Prostate gland (tissue), 2 donors: ENCODE results near the gene KCTD1. TPM values are rescaled to one million over a fixed set of nuclear protein-coding genes. Genes with fewer than 3 reads are reported as not detected.

Experiments
- DNase-seq: peaks from one replicate; pipeline ENCODE4 v3.0.0-alpha.2; 2019; ENCODE audit warnings: low spot score
- H3K27ac ChIP-seq, 2 donors: fragments of 200-600 bp; sonication (generic); 2 replicates each; pipeline ENCODE4 v1.5.1; 2017 to 2019
- H3K27me3 ChIP-seq: fragments of 200-600 bp; sonication (generic); replicated peaks from 2 replicates; pipeline ENCODE4 v1.5.1; 2019; ENCODE audit not compliant: insufficient read depth
- H3K36me3 ChIP-seq, 2 donors: fragments of 200-600 bp; sonication (generic); 1 replicate in 1 of 2; 2 replicates in 1 of 2; pipeline versions ENCODE4 v1.5.1 to v1.8.1; 2017 to 2019
- H3K4me1 ChIP-seq: fragments of 200-600 bp; sonication (generic); replicated peaks from 2 replicates; pipeline ENCODE4 v1.5.1; 2019
- H3K4me3 ChIP-seq, 2 donors: fragments of 200-600 bp; sonication (generic); 2 replicates each; pipeline ENCODE4 v1.5.1; 2017 to 2019
- H3K9me3 ChIP-seq: fragments of 200-600 bp; sonication (generic); 2 replicates; pipeline ENCODE4 v1.5.1; 2017
- POLR2A ChIP-seq: fragments of 450-650 bp; IDR thresholded peaks from one replicate; pipeline ENCODE4 v1.6.1; 2016; ENCODE audit warnings: antibody characterized with exemption, mild to moderate bottlenecking
- POLR2AphosphoS5 ChIP-seq: sonication (generic); formaldehyde crosslinking; IDR thresholded peaks from one replicate; pipeline ENCODE4 v1.6.1; 2017; ENCODE audit warnings: antibody characterized with exemption
- WGBS: methylation state at CpG from one replicate; pipeline ENCODE4 v1.1.5; 2018; 5-methylcytosine and 5-hydroxymethylcytosine counted together
- intact Hi-C: fragments of 100-400 bp; cut with DNase I; formaldehyde crosslinking; loops from one replicate; pipeline ENCODE4 v1.14.2; 2022
- total RNA-seq, 2 donors: library from RNA; depleted of rRNA; stranded (reverse); fragments of >200 nt; gene quantifications; one replicate each; pipeline ENCODE4 v1.1.0, GENCODE V29; 2016
- TF ChIP-seq, protein P1 (sequence below), 4 experiments: fragments of 200-600 bp in 2 of 4; fragments of 450-650 bp in 2 of 4; sonication (generic) in 2 of 4; IDR thresholded peaks; 1 replicate in 3 of 4; 2 replicates in 1 of 4; pipeline ENCODE4 v1.5.1; 2016 to 2019; ENCODE audit warnings: antibody characterized with exemption in 4 of 4, mild to moderate bottlenecking in 2 of 4, moderate library complexity in 2 of 4

KCTD1 gene
- total RNA-seq, 2 donors from 2014 or later = 24.7 to 40.5 TPM

DNA sequence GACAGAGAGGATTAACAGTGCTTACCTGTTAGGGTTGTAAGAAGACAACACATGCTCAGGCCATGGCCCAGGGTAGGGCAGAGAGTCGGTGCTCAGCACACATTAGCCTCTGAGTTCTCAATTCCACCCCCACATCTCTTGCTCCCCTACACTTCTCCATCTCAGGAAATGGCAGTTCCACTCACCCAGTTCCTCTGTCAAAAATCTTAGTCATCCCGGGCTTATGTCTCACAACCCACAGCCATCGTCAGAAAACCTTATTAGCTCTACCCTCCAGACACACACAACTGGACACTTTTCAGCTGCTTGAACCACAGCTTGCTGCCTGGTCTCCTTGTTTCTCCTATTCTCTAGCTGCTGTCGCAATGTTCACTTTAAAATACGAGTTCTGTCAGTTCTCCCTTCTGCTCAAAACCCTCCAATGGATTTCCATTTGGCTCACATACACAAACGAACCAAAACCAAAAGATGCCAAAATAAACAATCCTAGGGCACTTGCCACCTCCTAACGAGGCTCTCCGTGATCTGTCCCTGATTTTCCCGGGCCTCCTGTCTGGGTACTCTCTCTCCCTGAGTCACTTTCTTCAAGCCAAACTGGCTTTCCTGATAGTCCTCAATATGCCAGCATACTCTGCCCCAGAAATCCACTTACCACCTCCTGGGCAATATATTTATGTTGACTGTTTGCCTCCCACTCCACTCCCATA lies 89.7 kb downstream of the KCTD1 start:
- H3K27ac ChIP-seq = no peak overlapping the region
- no peak for DNase-seq
- H3K27me3 ChIP-seq = no peaks in the 10 kb centered on the region
- no peaks in the 10 kb centered on the region for H3K4me1 ChIP-seq
- intact Hi-C loops = loop anchor here (10.0 kb wide), 1 partner anchor 374 kb away; no protein-coding TSS in a partner anchor
- H3K4me3 ChIP-seq = no peak overlapping the region
- TF ChIP-seq, protein P1, sequence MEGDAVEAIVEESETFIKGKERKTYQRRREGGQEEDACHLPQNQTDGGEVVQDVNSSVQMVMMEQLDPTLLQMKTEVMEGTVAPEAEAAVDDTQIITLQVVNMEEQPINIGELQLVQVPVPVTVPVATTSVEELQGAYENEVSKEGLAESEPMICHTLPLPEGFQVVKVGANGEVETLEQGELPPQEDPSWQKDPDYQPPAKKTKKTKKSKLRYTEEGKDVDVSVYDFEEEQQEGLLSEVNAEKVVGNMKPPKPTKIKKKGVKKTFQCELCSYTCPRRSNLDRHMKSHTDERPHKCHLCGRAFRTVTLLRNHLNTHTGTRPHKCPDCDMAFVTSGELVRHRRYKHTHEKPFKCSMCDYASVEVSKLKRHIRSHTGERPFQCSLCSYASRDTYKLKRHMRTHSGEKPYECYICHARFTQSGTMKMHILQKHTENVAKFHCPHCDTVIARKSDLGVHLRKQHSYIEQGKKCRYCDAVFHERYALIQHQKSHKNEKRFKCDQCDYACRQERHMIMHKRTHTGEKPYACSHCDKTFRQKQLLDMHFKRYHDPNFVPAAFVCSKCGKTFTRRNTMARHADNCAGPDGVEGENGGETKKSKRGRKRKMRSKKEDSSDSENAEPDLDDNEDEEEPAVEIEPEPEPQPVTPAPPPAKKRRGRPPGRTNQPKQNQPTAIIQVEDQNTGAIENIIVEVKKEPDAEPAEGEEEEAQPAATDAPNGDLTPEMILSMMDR (IDR thresholded peaks at IDR 0.05) = no peak
- TF ChIP-seq POLR2A = no peak
- no peak for TF ChIP-seq POLR2AphosphoS5
- H3K9me3 ChIP-seq = no peaks in the 10 kb centered on the region
- 38% methylated on average over 9 of the region's 9 CpGs for WGBS
- no peaks in the 10 kb centered on the region for H3K36me3 ChIP-seq

DNA sequence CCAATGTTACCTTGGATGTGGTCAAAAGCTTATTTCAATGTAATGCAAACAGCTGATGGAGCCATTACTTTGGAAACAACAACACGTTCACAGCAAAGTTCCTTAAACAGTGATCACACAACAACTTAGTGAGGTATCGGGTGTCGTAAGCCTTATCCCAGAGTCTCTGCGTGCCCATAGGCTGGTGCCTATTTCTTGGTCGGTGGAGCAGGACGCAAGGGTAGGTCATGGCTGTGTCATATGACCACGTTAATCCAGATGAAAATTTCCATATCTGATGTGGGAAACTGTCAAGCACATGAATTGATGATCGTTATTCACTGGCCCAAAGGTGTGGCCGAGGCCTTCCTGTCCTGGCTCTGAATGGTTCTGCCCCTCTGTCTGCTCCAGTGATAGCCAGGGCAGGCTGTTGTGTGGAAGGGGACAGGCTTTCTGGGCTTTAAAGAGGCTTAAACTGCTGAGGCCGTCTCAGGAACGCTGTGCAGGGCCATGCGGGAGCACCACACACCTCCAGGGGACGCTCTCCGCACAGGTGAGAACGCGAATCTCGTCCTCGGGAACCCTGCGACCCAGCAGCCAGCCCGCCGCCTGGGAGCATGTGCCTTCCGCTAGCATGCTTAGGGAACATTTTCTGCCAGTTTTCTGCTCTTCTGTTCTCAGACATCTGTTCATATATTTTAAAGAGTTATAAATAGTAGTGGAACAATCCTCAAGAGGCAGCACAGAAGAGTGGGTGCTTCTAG lies 90.6 kb downstream of the KCTD1 start:
- no peaks in the 10 kb centered on the region for H3K27me3 ChIP-seq
- TF ChIP-seq POLR2A (no peak), POLR2AphosphoS5 (no peak)
- TF ChIP-seq, protein P1 (IDR thresholded peaks at IDR 0.05) = no peak
- H3K27ac ChIP-seq = no peak overlapping the region
- H3K4me3 ChIP-seq = no peak overlapping the region
- DNase-seq = no peak
- H3K9me3 ChIP-seq = no peaks in the 10 kb centered on the region
- no peaks in the 10 kb centered on the region for H3K4me1 ChIP-seq
- WGBS = 83% methylated on average over 22 of the region's 22 CpGs
- no peaks in the 10 kb centered on the region for H3K36me3 ChIP-seq
- intact Hi-C loops = loop anchor here (10.0 kb wide), 1 partner anchor 373 kb away; no protein-coding TSS in a partner anchor

DNA sequence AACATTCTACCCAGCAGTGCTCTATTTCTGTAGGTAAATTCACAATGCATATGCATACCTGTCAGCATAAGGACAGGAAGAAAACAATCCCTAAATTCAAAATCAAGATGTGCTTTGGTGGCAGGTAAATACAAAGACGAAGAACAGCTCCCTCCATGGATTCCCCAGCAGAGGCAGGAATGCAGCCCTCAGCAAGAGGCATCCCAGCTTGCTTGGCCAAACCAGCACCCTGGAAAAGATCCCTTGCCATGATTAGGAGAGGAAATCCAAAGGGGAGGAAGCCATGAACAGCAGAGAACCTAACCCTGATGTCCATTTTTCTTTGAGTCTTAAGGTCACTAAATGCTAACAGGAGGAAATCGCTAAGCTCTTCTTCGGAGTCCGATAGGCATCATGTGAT lies 91.2 kb downstream of the KCTD1 start:
- Histone ChIP-seq H3K4me1 (no peaks in the 10 kb centered on the region), H3K9me3 (no peaks in the 10 kb centered on the region), H3K27ac (no peak overlapping the region), H3K27me3 (no peaks in the 10 kb centered on the region), H3K4me3 (no peak overlapping the region), H3K36me3 (no peaks in the 10 kb centered on the region)
- DNase-seq = no peak
- intact Hi-C loops = loop anchor here (10.0 kb wide), 1 partner anchor 372 kb away; no protein-coding TSS in a partner anchor
- TF ChIP-seq POLR2A (no peak), POLR2AphosphoS5 (no peak)
- TF ChIP-seq, protein P1 (IDR thresholded peaks at IDR 0.05) = no peak
- WGBS = 96% methylated on average over 4 of the region's 4 CpGs

DNA sequence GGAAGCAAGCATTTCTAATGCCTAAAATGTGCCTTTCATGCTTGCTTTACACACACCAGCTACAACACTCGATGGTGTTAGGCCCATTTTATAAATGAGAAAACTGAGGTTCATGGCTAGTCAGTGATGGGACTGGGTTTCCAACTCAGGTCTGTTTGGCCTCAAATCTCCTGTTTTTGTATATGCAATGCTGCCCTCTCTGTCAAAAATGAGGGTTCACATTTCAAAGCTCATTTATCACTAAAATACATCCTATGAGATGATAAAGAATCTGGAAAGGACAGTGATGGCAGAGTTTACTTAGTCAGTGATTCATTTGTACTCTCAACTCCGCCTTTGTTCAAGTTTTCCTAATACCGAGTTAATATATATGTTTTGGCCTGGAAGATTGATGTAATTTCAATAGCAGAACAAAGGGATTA lies 92.3 kb downstream of the KCTD1 start:
- WGBS = 70% methylated on average over 3 of the region's 3 CpGs
- H3K27ac ChIP-seq = no peak overlapping the region
- no peaks in the 10 kb centered on the region for H3K36me3 ChIP-seq
- TF ChIP-seq POLR2AphosphoS5 (no peak), POLR2A (no peak)
- TF ChIP-seq, protein P1 (IDR thresholded peaks at IDR 0.05) = no peak
- intact Hi-C loops = loop anchor here (10.0 kb wide), 1 partner anchor 371 kb away; no protein-coding TSS in a partner anchor
- H3K4me1 ChIP-seq = no peaks in the 10 kb centered on the region
- no peak overlapping the region for H3K4me3 ChIP-seq
- H3K27me3 ChIP-seq = no peaks in the 10 kb centered on the region
- H3K9me3 ChIP-seq = no peaks in the 10 kb centered on the region
- no peak for DNase-seq
